GM18526 (cell line): Measurements from ENCODE around the gene TLR3.

ENCODE experiments used
- POLR2A ChIP-seq: IDR thresholded peaks from 3 replicates; pipeline ENCODE4 v1.6.1; 2011; ENCODE audit not compliant: insufficient read length; ENCODE audit errors: extremely low read depth

The TLR3 gene

GRCh38 chr4:186131935-186132334 lies 63.0 kb downstream of the TLR3 start:
- no peak for TF ChIP-seq POLR2A

DNA sequence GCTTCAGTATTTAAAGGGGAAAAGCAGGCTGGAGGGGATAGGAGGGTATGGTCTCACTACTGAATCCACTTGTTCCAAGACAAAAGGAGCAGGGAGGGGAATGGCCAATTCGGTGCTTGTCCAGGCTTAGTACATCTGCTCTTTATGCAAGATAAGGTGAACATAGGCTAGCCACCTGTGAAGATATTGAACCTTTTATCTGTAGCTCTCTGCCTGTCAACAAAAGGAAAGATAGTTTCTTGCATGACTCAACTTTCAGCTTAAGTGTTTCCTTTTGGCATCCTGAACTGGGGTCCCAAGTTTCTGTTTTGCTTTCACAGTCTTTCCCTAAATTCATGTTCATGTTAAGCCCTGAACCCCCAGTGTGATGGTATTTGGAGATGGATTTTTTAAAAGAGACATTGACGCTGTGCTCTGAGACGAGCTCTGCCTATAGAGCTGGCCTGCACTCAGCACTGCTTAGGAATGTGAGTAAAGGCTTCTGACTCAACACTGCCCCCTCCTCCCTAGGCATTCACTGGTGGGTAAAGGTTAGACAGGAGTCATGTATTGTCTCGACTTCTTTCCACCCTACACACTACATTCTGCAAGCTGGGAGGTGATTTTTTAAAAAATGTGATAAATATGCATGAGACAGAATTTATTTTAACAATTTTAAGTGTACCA lies 63.8 kb downstream of the TLR3 start:
- TF ChIP-seq POLR2A = no peak

DNA sequence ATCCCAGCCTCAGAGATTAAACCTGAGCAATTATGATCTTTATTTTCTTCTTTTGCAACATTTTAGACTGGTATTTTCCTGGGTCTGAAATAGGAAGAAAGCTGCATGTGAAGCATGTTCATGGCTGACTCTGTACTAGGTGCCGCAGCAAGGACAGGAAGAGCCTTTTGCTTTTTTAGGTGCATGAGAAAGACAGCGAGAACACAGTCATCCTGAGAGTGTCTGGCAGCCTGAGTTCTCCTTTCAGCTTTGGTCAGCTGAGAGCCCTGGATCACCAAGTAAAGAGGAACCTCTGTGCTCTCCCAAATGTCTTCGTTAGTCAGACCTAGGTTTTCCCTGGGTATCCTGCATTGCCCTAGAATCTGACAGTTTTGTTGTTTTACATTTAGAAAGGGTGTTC lies 65.3 kb downstream of the TLR3 start:
- TF ChIP-seq POLR2A = no peak

DNA sequence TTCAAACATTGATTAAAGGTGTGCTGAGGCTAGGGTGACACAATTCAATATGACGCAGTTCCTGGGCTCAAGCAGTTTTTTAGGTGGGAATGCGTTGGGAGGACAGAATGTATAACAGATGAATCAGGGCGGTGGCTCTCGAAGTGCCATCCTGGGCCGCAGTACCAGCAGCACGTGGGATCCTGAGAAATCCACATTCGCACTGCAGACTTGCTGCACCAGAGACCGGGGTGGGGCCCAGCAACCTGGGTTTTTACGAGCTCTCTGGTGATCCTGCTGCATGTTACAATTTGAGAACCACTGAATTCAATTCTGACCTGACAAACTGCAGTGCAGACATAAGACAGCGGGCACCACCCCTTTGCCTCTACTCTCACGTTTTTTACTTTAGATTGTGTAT lies 65.9 kb downstream of the TLR3 start:
- TF ChIP-seq POLR2A = no peak

DNA sequence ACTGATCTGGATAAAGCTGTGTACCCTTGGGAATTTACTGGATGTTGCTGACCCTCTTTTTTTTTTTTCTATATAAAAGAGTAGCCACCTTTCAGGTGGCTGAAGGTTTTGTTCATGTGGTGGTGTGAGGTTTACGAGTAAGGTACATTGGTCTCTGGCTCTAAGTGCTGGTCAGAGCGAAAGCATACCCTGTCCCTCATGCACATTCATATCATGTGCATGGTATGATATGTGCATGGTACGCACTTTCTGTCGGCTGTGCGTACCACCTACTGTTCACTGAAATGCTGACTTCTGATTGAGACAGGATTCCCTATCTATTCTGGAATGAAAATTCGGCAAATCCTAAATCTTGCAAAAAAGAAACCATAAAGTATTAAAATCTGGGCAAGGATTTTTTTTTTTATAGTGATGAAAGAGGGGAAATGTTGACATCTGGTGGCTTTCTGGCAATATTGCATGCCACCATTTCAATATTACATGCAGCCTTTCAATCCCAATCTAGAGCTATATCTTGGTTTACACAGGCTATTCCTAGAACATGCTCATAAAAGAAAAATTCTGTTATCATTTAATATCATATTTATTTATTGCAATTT lies 68.3 kb downstream of the TLR3 start:
- no peak for TF ChIP-seq POLR2A
